ENCODE data around the gene FARP1. TPM values are rescaled to one million over a fixed set of nuclear protein-coding genes. Genes with fewer than 3 reads are reported as not detected.

The FARP1 gene
- total RNA-seq, 1 experiment from 2014 or later, result not detected

DNA sequence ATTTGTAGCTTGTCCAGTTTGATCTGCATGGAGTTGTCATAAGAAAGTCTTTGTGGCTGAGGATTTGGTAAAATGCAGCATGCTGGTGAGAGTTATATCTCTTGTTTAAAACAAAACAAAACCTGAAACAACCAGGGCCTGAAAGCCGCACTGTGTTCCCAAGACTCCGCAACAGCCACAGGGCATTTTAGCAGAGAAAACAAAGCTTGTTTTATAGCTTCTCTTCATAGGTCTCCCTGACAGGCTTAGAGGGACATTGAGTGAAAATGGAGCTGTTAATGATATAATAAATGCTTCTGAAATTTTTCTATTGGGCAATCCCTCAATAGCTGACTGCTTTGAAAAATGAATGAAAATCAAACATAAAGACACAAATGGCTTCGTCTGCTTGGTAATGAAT lies 182.8 kb downstream of the FARP1 start:
- H3K36me3 ChIP-seq (ENCODE audit: insufficient read depth, low read length), result no peaks in the 10 kb centered on the region
- H4K20me1 ChIP-seq (ENCODE audit: insufficient read depth, low read depth, low read length), result no peaks in the 10 kb centered on the region
- no peaks in the 10 kb centered on the region for H3K27me3 ChIP-seq (ENCODE audit: low read length)
- no peak overlapping the region for H3K27ac ChIP-seq (ENCODE audit: low read length)
- H3K4me2 ChIP-seq (ENCODE audit: low read depth, low read length, poor library complexity, severe bottlenecking), result no peak overlapping the region
- no peak overlapping the region for H2AFZ ChIP-seq (ENCODE audit: low read length)
- H3K4me1 ChIP-seq (ENCODE audit: low read length), result no peaks in the 10 kb centered on the region
- no peak overlapping the region for H3K9ac ChIP-seq (ENCODE audit: low read length)
- H3K9me3 ChIP-seq (ENCODE audit: low read length), result no peaks in the 10 kb centered on the region
- H3K4me3 ChIP-seq (ENCODE audit: low read length), result no peak overlapping the region
- H3K79me2 ChIP-seq (ENCODE audit: low read length), result no peaks in the 10 kb centered on the region
- H3K9me2 ChIP-seq (replicated peaks; ENCODE audit: insufficient read depth, low read length), result no peaks in the 10 kb centered on the region
- no peak for DNase-seq

DNA sequence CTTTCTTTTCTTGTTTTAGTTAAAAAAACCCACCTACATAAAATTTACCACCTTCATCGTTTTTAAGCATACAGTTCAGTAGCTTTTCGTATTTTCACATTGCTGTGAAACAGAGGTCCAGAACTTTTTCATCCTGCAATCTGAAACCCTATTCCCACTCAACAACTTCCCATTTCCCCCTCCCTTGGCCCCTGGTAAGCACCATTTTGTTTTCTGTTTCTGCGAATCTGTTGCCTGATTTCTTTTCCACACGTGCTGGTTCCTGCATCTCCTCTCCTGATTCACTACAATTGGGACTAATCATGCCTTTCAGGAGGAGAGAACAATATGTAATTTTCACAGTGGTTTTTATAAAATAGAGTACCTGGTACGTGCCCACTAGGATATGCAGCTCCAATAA lies 183.4 kb downstream of the FARP1 start:
- no peaks in the 10 kb centered on the region for H3K79me2 ChIP-seq (ENCODE audit: low read length)
- no peaks in the 10 kb centered on the region for H4K20me1 ChIP-seq (ENCODE audit: insufficient read depth, low read depth, low read length)

DNA sequence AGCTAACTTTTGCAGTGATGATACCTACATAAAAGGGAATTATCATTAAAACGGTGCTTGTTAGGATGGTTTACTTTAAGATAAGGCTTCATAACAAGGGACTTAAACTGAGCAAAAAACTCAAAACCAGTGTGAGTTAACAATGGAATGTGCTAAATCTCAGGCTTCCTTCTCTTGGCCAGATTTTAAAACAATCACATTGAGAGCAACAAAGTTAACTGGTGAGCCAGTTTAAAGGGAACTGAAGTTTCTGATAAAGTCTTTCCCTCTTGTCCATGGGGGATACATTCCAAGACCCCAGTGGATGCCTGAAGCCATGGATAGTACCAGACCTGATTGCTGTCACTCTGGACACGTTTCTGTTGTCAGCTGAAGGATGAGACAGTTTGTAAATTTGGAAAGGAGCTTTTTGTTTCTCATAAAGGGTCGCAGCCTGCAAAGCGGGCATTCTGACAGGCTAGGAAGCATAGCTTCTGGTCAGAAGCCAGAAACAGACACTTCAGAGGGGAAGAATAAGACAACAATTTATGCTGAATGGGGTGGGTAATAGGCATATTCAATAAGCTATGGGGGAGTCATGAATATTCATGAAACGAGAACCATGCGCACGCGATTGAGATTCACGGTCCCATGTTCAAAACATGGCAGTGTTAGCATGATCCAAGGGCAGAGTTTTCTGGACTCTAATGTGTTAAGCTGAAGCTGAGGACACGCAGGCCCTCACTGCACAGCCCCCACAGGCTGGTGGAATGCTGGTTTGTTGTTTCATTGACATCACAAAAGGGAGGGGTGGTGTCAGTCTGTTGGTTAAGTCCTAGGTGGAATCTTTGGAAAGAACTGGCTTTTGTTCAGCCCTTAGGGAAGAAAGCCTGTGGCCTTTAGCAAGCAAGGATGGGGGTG lies 184.7 kb downstream of the FARP1 start:
- no peaks in the 10 kb centered on the region for H3K79me2 ChIP-seq (ENCODE audit: low read length)

More for the DNA sequence above, 183.4 kb downstream of the FARP1 start:
- H3K4me1 ChIP-seq (ENCODE audit: low read length), result no peaks in the 10 kb centered on the region
- H2AFZ ChIP-seq (ENCODE audit: low read length), result no peak overlapping the region
- H3K4me3 ChIP-seq (ENCODE audit: low read length), result no peak overlapping the region
- no peak overlapping the region for H3K9ac ChIP-seq (ENCODE audit: low read length)
- no peaks in the 10 kb centered on the region for H3K27me3 ChIP-seq (ENCODE audit: low read length)
- H3K9me3 ChIP-seq (ENCODE audit: low read length), result no peaks in the 10 kb centered on the region
- H3K4me2 ChIP-seq (ENCODE audit: low read depth, low read length, poor library complexity, severe bottlenecking), result no peak overlapping the region
- H3K36me3 ChIP-seq (ENCODE audit: insufficient read depth, low read length), result no peaks in the 10 kb centered on the region
- no peaks in the 10 kb centered on the region for H3K9me2 ChIP-seq (replicated peaks; ENCODE audit: insufficient read depth, low read length)
- DNase-seq, result no peak
- no peak overlapping the region for H3K27ac ChIP-seq (ENCODE audit: low read length)

DNA sequence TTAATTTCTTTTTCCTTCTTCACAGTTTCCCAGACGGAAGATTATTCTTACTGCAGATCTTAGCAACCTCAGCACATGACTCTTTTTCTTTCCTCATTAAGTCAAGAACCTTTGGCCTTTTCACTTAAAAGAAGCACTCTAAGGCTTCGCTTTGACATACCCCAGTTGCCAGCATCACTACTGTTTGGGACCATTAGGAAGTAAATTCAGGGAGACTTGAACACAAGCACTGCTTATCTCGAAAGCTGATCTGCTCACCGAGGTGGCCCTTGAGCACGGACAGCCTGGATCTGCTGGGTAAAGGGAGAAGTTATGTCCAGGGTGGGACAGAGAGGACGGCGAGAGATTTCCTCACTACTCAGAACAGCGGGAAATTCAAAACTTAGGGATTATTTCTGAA lies 185.6 kb downstream of the FARP1 start:
- Histone ChIP-seq H3K27me3 (ENCODE audit: low read length) (no peaks in the 10 kb centered on the region), H3K9me3 (ENCODE audit: low read length) (no peaks in the 10 kb centered on the region), H3K4me1 (ENCODE audit: low read length) (no peaks in the 10 kb centered on the region), H2AFZ (ENCODE audit: low read length) (no peak overlapping the region), H3K27ac (ENCODE audit: low read length) (no peak overlapping the region), H3K4me3 (ENCODE audit: low read length) (no peak overlapping the region), H3K36me3 (ENCODE audit: insufficient read depth, low read length) (no peaks in the 10 kb centered on the region), H3K9ac (ENCODE audit: low read length) (no peak overlapping the region), H3K4me2 (ENCODE audit: low read depth, low read length, poor library complexity, severe bottlenecking) (no peak overlapping the region), H3K79me2 (ENCODE audit: low read length) (no peaks in the 10 kb centered on the region), H4K20me1 (ENCODE audit: insufficient read depth, low read depth, low read length) (no peaks in the 10 kb centered on the region), H3K9me2 (replicated peaks; ENCODE audit: insufficient read depth, low read length) (no peaks in the 10 kb centered on the region)
- DNase-seq, result no peak

More for the DNA sequence above, 184.7 kb downstream of the FARP1 start:
- Histone ChIP-seq H3K27ac (ENCODE audit: low read length) (no peak overlapping the region), H4K20me1 (ENCODE audit: insufficient read depth, low read depth, low read length) (no peaks in the 10 kb centered on the region), H3K27me3 (ENCODE audit: low read length) (no peaks in the 10 kb centered on the region), H3K36me3 (ENCODE audit: insufficient read depth, low read length) (no peaks in the 10 kb centered on the region), H2AFZ (ENCODE audit: low read length) (no peak overlapping the region), H3K9me2 (replicated peaks; ENCODE audit: insufficient read depth, low read length) (no peaks in the 10 kb centered on the region), H3K4me2 (ENCODE audit: low read depth, low read length, poor library complexity, severe bottlenecking) (no peak overlapping the region), H3K4me1 (ENCODE audit: low read length) (no peaks in the 10 kb centered on the region), H3K9me3 (ENCODE audit: low read length) (no peaks in the 10 kb centered on the region), H3K9ac (ENCODE audit: low read length) (no peak overlapping the region), H3K4me3 (ENCODE audit: low read length) (no peak overlapping the region)
- no peak for DNase-seq

DNA sequence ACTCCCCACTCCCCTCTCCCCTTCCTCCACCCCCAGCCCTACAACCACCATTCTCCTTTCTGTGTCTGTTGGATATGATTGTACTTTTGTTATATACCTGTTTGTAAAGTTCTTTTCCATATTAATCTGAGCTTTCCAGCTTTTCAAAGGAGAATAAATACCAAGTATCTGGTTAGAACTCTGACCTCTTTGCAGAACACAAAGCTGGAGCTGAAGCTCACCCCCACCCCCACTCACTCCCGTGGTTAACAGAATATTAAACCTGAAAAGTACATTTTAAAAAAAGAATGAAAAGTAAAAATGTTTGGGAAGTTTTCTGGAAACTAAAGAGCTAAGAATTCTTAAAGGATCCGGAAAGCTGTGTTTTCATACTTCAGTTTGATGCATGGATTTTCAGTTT lies 189.3 kb downstream of the FARP1 start:
- no peak overlapping the region for H3K9ac ChIP-seq (ENCODE audit: low read length)
- H3K4me3 ChIP-seq (ENCODE audit: low read length), result no peak overlapping the region
- H2AFZ ChIP-seq (ENCODE audit: low read length), result no peak overlapping the region
- no peaks in the 10 kb centered on the region for H4K20me1 ChIP-seq (ENCODE audit: insufficient read depth, low read depth, low read length)
- no peaks in the 10 kb centered on the region for H3K4me1 ChIP-seq (ENCODE audit: low read length)
- H3K27ac ChIP-seq (ENCODE audit: low read length), result no peak overlapping the region
- no peaks in the 10 kb centered on the region for H3K79me2 ChIP-seq (ENCODE audit: low read length)
- no peaks in the 10 kb centered on the region for H3K27me3 ChIP-seq (ENCODE audit: low read length)
- DNase-seq, result no peak
- no peaks in the 10 kb centered on the region for H3K9me3 ChIP-seq (ENCODE audit: low read length)
- H3K9me2 ChIP-seq (replicated peaks; ENCODE audit: insufficient read depth, low read length), result no peaks in the 10 kb centered on the region
- no peaks in the 10 kb centered on the region for H3K36me3 ChIP-seq (ENCODE audit: insufficient read depth, low read length)
- H3K4me2 ChIP-seq (ENCODE audit: low read depth, low read length, poor library complexity, severe bottlenecking), result no peak overlapping the region

DNA sequence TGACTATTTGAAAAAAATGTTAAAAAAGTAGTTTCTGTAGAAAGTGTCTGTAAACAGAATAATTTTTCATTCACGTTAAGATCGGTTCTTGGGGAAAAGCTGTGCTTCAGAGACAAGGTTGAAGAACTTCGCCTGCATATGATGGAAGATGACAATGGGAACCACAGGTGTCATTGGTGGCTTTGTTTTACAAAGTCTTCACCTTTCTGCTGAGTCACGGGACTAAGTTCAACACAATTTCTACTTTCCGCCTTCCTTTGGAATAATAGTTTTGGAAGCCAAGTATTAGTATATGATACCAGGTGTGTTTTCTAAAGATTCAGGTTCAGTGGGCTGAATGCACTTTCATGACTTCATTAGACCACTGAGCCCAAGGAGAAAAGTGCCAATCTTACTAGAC lies 189.8 kb downstream of the FARP1 start:
- Histone ChIP-seq H2AFZ (ENCODE audit: low read length) (no peak overlapping the region), H3K9me3 (ENCODE audit: low read length) (no peaks in the 10 kb centered on the region), H3K4me3 (ENCODE audit: low read length) (no peak overlapping the region), H3K9me2 (replicated peaks; ENCODE audit: insufficient read depth, low read length) (no peaks in the 10 kb centered on the region), H3K4me2 (ENCODE audit: low read depth, low read length, poor library complexity, severe bottlenecking) (no peak overlapping the region), H3K27ac (ENCODE audit: low read length) (no peak overlapping the region), H4K20me1 (ENCODE audit: insufficient read depth, low read depth, low read length) (no peaks in the 10 kb centered on the region), H3K36me3 (ENCODE audit: insufficient read depth, low read length) (no peaks in the 10 kb centered on the region), H3K4me1 (ENCODE audit: low read length) (no peaks in the 10 kb centered on the region), H3K79me2 (ENCODE audit: low read length) (no peaks in the 10 kb centered on the region), H3K9ac (ENCODE audit: low read length) (no peak overlapping the region), H3K27me3 (ENCODE audit: low read length) (no peaks in the 10 kb centered on the region)
- no peak for DNase-seq

DNA sequence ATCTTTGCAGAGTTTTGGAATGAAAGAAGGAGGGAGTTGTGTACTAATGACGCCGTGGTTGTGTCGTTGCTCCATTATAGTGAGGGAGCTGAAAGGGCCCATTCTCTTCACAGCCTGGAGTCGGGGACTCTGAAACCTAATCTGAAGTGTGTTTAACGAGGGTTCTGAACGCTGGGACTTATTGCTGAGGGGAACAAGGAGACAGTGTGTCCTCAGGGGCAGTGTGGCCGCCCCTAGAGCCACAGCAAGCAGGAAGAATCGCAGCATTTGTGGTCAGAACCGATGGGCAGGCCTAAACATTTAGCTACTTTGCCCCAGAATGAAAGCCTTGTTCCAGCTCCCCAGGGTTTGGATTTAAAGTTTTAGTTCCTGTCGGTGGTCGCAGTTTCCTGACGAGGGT lies 190.6 kb downstream of the FARP1 start:
- no peak overlapping the region for H3K4me2 ChIP-seq (ENCODE audit: low read depth, low read length, poor library complexity, severe bottlenecking)
- H3K9me3 ChIP-seq (ENCODE audit: low read length), result no peaks in the 10 kb centered on the region
- no peak for DNase-seq

DNA sequence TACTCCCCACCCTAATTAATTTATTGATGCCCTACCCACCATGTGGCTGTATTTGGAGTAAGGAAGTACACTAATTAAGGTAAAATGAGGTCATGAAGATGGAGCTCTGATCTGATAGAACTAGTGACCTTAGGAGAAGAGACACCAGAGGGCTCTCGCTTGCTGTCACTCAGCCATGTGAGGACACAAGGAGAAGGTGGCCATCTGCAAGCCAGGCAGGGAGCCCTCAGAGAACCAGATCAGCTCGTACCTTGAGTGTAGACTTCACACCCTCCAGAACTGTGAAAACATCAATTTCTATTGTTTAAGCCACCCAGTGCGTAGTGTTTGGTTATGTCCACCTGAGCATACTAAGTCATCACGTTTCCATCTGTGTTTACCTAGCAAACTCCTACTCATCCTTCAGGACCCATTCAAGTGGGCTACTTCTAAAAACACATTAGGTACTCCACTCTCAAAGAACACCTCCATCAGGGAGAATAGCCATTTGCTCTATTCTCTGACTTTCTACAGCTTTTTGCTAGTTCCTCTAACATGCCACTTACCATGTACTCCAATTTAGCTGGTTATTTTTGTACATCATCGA lies 191.8 kb downstream of the FARP1 start:
- H3K9ac ChIP-seq (ENCODE audit: low read length), result no peak overlapping the region
- no peaks in the 10 kb centered on the region for H4K20me1 ChIP-seq (ENCODE audit: insufficient read depth, low read depth, low read length)
- no peaks in the 10 kb centered on the region for H3K4me1 ChIP-seq (ENCODE audit: low read length)
- no peaks in the 10 kb centered on the region for H3K36me3 ChIP-seq (ENCODE audit: insufficient read depth, low read length)
- H3K9me2 ChIP-seq (replicated peaks; ENCODE audit: insufficient read depth, low read length), result no peaks in the 10 kb centered on the region
- H3K79me2 ChIP-seq (ENCODE audit: low read length), result no peaks in the 10 kb centered on the region
- no peak overlapping the region for H2AFZ ChIP-seq (ENCODE audit: low read length)
- no peak overlapping the region for H3K27ac ChIP-seq (ENCODE audit: low read length)
- no peak overlapping the region for H3K4me2 ChIP-seq (ENCODE audit: low read depth, low read length, poor library complexity, severe bottlenecking)
- no peaks in the 10 kb centered on the region for H3K27me3 ChIP-seq (ENCODE audit: low read length)
- DNase-seq, result no peak
- no peak overlapping the region for H3K4me3 ChIP-seq (ENCODE audit: low read length)
- H3K9me3 ChIP-seq (ENCODE audit: low read length), result no peaks in the 10 kb centered on the region

More for the DNA sequence above, 190.6 kb downstream of the FARP1 start:
- Histone ChIP-seq H3K27me3 (ENCODE audit: low read length) (no peaks in the 10 kb centered on the region), H3K9me2 (replicated peaks; ENCODE audit: insufficient read depth, low read length) (no peaks in the 10 kb centered on the region), H3K9ac (ENCODE audit: low read length) (no peak overlapping the region), H2AFZ (ENCODE audit: low read length) (no peak overlapping the region), H3K4me1 (ENCODE audit: low read length) (no peaks in the 10 kb centered on the region), H3K27ac (ENCODE audit: low read length) (no peak overlapping the region), H3K4me3 (ENCODE audit: low read length) (no peak overlapping the region), H3K36me3 (ENCODE audit: insufficient read depth, low read length) (no peaks in the 10 kb centered on the region), H4K20me1 (ENCODE audit: insufficient read depth, low read depth, low read length) (no peaks in the 10 kb centered on the region), H3K79me2 (ENCODE audit: low read length) (no peaks in the 10 kb centered on the region)
